Activated effector memory CD4-positive, alpha-beta T cell treated with anti-CD3 and anti-CD28 coated beads, Interleukin-2, amount 50 U/mL, for 16 hours (primary cell): ENCODE data around the gene ILDR1.

ENCODE experiments used
- DNase-seq: peaks from one replicate; pipeline ENCODE4 v3.0.0-alpha.2; 2020

ILDR1 gene

DNA sequence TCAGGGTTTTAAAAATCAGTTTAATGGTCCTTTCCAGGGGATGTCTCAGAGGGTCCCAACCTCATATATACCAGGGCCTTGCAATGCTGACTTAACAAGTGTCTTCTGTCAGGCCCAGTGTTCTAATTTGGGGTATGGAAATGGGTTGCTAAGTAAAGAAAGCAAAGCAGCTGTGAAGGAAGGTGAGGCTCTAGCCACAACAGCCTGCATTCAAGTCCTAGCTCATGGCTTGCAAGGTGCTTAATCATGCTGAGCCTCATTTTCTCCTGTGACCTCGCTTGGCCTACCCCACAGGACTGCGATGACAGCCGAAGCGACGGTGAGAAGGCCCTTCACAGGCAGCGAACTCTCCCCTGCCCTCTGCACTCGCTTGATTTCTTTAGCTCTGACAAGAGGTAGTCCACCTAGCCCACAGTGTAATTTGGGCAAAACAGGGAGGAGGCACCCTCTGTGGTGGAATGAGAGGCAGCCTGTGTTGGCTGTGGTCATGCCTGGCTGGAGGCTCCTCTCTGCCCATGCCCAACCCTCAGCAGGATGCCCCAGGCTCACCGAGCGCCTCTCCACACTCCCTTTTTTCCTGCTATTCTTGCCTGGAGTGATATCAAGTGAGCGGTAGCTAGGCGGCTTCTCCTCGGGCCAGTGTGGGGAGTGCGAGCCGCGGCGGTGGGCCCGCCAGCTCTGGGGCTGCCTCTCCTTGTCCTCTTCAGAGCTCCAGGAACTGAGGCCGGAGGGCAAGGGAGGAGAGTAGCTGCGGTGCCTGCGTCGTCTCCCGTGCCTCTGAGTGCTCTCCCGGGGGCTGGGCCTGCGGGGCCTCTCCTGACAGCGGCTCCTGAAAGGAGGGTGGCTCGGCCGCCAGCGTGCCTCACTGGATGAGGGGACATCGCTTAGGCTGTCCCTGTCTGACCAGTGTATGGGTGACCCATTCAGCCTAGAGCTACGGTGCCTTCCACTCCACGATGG lies 29.2 kb downstream of the ILDR1 start:
- no peak for DNase-seq

DNA sequence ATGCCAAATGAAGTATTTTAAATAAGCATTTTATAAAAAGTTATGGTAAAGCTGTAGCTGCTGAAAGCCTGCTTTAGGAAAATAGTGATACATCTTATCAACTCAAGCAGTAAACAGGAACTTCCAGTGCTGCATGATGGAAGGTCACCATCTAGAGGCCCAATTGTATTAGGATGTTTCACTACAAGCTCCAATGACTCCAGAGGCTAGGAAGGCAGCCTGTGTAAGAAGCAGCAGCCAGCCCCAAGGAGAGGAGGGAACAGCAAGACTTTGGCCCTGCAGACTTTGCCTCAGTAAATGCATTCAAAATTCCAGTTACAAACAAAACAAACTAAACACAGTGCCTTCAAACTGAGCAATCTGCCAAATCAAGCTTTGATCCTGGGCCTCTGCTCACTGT lies 32.1 kb downstream of the ILDR1 start:
- no peak for DNase-seq

DNA sequence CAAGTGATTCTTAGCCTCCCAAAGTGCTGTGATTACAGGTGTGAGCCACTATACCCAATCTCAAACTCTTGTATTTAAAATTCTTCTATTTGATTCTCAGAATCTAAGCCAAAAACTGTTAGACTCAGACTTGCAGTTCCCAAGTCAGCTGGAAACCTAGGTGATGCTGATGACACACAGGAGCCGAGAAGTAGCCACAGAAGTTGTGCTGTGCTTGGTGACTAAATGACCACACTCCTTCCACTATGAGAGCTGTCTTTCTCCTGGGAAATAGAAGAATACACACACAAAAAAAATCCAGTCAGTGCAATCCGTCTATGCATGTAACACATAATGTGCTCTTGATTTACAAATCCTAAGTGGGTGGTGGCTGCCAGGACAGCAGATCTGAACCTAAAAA lies 33.9 kb downstream of the ILDR1 start:
- no peak for DNase-seq

DNA sequence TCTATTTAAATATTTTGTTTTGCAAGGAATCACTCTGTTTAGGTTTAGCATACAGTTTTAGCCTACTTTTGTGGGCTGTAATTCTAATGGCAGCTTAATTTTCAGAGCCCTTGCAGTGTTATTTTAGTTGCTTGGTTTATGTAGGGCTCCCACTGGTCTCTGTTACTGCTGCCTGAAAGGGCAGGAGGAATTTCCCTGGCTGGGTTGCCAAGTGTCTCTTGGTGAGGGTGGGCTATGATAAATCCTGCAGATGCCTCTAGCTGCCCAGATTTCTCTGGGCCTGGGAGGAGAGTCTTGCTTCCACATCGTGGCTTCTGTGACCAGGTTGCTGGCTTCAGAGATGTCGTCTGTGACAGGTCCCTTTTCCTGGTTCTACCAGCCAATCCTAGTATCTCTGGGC lies 36.2 kb downstream of the ILDR1 start:
- DNase-seq: no peak

DNA sequence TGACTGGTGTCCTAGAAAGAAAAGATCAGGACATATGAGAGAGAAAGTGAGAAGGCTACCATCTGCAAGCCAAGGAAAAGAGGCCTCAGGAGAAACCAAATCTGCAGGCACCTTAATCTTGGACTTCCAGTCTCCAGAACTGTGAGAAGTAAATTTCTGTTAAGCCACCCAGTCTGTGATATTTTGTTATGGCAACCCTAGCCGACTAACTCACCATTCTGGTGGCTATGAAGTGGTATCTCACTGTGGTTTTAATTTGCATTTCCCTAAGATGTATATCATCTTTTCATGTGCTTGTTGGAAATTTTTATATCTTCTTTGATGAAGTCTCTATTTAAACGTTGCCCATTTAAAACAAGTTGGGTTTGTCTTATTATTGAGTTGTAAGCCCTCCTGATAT lies 40.6 kb downstream of the ILDR1 start:
- DNase-seq: no peak

DNA sequence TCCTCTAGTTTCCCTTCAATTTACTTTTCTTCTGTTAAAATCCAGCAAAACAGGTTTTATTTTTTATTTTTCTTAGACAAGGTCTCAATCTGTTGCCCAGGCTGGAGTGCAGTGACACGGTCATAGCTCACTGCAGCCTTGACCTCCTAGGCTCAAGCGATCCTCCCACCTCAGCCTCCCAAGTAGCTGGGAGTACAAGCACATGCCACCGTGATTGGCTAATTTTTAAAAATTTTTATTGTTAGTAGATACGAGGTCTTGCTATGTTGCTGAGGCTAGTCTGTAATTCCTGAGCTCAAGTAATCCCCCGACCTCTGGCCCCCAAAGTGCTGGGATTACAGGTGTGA lies 41.6 kb downstream of the ILDR1 start:
- DNase-seq: no peak

DNA sequence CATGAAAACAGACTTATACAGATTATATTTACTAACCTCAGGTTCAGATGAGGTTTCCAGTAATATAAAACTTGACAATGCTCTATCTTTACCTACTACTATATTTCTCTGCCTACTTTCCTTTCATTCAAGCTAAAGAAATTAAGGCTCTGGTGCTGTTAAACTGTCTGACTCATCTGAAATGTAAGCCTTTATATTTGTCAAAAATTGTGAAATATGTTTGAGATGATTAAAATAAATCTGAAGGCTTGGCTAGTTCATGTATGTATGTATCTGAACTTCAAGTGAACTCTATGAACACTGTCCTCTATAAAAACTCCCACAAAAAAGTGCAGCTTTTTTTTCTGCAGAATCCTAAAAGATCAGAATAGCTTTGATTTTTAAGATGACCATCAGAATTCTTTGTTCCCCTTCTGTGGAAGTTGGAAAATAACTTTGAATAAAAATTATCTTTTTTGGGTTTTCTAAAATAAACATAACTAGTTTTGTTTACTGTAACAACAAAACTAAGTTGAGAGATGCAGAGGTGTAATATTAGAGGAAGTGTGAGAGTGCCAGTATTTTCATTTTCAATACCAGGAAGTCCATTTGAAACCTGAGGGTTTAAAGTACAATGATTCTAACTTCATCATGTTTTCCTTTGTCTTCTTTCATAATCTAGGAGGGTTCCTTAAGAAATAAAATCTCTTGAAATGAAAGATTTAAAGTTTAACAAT lies 42.2 kb downstream of the ILDR1 start:
- no peak for DNase-seq

DNA sequence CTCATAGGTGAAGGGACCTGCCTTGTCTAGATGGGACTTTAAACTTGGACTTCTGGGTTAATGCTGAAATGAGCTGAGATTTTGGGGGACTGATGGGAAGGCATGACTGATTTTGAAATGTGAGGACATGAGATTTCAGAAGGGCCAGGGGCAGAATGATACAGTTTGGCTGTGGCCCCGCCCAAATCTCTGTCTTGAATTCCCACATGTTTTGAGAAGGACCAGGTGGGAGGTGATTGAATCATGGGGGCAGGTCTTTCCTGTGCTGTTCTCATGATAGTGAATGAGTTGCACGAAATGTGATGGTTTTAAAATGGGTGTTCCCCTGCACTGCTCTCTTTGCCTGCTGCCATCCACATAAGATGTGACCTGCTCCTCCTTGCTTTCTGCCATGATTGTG lies 42.8 kb downstream of the ILDR1 start:
- no peak for DNase-seq

DNA sequence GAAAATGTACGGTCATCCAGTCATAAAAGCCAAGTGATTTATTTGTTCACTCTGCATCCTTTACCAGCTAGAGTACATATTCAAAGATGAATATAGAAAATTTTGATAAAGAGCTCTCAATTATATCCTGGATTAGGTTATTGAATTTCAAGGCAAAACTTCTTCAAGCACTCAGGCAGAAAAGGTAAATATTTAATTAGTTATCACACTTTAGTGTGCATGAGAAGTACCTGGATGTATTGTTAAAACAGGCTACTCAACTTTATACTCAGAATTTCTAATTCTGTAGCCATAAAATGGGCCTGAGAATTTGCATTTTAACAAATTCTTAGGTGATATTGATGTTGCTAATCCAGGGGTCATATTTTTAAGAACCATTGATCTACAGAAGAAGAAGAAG lies 45.3 kb downstream of the ILDR1 start:
- DNase-seq: no peak

DNA sequence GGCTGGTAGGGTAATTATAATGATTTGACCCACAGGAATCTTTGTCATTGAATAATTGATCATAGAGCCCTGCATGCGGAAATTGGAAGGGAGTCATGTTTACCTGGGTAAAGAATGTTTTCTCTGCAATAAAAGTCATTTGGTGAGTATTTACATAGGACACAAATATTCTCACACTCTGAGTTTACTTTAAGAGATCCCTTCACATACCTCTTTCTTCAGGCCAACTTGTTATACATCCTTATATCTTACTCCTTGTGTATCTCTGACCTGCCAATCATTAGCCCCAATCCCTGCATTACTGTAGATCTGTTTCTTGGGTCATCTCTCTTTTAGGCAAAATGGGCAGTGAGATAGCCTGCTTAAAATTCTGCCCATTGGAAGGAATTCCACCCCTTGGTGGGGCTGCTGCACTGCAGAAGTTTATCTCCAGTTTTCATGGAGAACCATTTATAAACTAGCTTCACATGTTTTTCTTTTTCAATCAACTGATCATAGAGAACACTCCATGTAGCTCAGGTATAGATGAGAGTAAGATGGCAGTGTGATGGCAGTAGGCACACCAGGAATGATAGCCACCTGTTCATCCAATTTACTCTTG lies 46.2 kb downstream of the ILDR1 start:
- no peak for DNase-seq

DNA sequence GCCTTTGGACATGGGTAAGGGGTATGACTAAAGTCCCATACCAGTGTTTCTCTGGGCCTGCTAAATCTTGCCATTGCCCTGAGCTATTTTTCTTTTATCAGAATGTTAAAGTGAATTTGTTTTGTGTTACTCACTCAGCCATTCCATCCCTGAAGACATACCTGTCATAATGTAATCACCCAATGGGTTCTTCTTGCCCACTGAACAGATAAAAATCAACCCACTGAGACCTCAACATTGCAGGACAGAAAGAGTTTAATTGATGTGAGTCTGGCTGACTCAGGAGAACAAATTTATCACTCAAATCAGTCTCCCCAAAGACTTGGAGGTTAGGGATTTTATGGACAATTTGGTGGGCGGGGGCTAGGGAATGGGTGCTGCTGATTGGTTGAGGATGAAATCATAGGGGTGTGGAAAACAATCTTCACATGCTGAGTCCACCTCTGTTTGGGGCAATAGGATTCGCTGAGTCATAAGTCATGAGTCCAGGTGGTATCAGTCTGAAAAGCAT lies 47.4 kb downstream of the ILDR1 start:
- no peak for DNase-seq

DNA sequence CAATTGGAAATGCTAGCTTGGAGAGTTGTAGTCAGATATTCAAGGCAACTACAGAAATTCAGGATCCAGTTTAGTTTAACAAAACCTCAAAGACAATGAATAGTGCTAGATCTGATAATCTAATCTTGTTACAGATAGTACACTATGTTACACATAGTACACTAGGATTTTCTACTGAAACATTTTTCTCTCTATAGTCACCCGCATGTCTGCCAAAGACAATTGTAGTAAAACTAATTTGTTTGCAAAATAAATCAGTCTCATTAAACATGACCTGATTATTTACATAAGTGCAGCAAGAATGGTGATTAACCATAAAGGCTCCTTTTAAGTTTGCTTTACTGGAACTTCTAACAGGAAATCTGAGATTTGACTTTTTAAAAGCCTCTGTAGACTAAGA lies 52.0 kb downstream of the ILDR1 start:
- no peak for DNase-seq

DNA sequence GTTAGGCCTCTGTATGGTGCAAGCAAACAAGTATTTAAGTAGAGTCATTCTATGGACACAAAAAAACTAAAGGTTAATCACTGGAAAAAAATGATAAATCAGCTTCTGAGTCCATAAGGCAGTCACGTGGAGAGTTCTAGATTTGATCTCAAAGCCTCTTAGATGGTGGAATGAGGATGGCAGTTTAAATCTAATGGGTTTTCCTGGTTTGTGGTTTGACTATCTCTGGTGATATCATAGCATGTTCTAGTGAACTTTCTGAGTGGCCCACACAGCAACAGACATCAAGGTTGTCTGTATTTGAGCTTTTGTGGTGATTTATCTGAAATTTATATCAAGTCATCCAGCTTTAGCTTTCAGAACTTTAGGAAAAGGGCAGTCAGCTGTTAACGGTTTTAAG lies 52.4 kb downstream of the ILDR1 start:
- DNase-seq: no peak

DNA sequence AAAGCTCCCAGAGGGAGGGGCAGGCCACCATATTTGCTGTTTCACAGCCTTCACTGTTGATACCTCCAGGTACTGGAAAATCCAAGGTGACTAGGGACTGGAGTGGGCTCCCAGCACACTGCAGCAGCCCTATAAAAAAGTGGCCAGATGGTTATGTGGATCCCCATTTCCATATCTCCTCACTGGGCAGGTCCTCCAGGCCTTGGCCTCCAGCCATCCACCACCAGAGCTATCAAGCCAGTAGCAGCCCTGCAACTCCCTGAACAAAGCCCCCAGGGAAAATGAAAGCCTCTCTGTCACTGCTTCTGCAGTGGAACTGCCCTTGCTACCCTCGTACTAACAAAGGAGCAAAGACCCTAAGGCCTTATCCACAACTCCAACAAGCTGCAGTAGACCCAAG lies 58.4 kb downstream of the ILDR1 start:
- no peak for DNase-seq

DNA sequence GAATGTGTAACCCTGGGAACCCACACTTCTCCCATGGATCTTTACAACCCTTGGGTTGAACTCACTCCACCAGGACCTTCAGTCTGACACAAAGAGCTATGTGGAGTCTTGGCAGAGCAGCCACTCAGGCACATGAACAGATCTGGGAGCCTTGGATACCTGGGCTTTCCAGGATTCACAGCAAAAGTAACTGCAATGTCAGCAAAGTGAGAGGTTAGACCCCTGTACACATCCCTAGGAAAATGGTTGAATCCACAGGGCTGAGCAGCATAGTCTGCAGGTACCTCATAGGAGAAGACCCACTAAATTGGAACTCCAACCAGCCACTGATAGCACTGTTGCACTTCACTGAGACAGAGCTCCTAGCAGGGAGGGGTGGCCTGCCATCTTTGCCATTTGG lies 59.6 kb downstream of the ILDR1 start:
- no peak for DNase-seq

DNA sequence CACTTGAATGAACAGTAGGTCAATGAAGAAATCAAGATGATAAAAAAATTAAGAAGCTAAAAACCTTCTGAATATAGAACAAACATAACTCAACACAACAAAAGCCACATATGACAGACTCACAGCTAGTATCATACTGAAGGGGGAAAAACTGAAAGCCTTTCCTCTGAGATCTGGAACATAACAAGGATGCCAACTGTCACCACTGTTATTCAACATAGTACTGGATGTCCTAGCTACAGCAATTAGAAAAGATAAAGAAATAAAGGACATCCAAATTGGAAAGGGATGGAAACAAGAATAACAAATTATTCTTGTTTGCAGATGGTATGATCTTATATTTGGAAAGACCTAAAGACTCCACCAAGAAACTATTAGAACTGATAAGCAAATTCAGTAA lies 60.8 kb downstream of the ILDR1 start:
- DNase-seq: no peak

DNA sequence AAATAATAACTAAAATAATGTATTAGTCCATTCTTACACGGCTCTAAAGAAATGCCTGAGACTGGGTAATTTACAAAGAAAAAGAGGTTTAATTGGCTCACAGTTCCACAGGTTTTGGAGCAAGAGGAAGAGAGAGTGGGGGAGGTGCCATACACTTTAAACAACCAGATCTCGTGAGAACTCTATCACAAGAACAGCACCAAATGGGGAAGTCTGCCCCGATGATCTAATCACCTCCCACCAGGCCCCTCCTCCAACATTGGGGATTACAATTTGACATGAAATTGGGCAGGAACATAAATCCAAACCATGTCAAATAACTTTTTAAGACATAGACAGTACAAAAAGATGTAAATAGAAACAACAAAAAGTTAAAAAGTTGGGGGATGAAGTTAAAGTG lies 63.2 kb downstream of the ILDR1 start:
- no peak for DNase-seq

DNA sequence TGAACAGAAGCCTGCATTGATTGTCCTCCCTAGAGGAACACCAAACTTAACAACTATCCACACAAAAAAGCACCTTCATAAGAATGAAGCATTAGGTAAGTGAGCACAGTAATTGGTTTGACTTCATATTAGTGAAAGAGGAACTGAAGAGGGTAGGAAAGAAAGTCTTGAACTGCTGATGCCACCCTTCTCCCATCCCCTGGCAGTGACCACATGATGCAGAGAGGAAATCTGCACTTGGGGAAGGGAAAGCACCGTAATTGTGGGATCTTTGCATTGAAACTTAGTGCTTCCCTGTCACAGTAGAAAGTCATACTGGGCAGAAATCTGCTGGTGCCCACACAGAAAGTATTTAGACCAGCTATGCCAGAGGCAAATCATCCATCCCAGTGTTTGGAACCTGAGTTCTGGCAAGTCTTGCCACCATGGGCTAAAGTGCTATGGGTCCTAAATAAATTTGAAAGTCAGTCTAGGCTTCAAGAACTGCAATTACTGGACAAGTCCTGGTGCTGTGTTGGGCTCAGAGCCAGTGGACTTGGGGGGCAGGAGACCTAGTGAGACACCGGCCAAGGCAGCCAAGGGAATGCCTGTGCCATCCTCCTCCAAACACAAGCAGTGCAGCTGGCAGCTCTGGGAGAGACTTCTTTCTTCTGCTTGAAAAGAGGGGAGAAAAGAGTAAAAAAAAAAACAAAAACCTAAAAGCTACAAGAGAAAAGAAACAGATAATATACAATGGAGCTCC lies 64.2 kb downstream of the ILDR1 start:
- no peak for DNase-seq

DNA sequence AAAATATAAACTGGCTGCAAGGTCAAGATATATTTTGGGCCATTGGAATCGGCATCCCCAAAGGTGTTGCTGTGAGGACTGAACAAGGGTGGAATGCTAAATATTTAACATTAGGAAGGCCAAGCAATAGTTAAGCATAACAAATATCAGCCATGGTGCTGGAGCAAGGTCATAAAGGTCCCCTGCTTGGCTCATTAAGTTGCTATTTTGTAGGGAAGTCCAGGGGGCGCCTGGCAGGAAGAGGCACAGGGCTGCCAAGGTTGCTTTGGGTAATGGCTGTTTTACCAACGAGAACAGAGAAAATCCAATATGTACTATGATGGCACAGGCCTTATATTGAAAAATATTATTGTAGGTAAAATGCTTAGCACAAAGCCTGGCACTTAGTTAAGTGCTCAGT lies 65.7 kb downstream of the ILDR1 start:
- no peak for DNase-seq

DNA sequence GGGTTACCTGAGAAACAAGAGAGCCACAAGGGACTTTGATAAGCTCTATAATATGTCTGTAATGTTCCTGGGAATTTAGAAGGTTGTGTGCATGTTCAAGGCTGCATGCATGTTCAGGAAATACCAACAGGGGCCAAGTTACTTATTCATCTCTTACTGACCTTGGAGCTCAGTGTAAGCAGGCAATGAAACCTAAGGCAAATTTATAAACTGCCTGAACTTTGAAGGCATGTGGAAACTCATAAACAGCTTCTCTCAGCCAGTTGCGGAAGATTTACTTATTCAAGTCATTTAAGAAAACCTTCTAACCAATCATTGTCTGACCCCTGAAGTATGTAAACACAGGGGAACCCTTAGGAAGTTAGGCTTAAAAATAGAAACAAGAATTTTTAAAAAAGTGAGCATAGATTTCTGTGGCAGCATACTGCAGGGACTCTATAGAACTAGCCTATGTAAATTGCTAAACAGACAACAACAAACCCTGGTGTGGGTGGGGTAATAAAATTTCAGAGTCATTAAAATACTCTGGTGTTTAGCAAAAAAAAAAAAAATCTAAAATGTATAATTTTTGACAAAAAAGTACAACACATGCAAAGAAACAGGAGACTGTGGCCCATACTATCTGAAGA lies 70.6 kb downstream of the ILDR1 start:
- DNase-seq: no peak

DNA sequence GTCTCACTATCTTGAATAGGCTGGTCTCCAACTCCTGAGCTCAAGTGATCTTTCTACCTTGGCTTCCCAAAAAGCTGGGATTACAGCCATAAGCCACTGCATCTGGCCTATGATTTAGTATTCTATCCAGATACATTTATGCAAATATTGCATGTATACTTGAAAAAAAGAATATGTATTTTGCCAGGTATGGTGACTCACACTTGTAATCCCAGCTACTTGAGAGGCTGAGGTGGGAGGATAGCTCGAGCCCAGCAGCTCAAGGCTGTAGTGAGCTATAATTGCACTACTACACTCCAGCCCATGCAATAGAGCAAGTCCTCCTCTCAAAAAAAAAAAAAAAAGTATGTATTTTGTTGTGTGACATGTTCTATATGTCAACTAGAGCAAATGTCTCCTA lies 73.4 kb downstream of the ILDR1 start:
- DNase-seq: no peak

DNA sequence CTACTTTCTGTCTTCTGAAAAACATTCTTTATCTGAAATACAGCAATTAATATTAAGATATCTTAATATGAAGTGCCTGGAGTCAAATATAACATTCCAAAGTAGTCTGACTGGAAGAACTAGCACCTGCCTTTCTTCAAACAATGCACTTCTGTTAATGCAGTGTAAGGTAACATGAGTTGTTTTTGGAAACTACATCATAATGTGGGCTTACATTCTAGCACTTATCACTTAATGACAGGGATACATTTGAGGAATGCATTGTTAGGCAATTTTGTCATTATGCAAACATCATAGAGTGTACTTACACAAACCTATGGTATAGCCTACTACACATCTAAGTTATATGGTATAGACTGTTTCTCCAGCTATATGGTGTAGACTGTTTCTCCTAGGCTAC lies 78.6 kb downstream of the ILDR1 start:
- DNase-seq: no peak
